NCI-H2196 (cell line): ENCODE results near the gene TPP1.

Experiments
- DNase-seq: peaks from one replicate; lab custom pipeline; 2025; ENCODE audit not compliant: unreplicated experiment; lab: John Stamatoyannopoulos, UW

The TPP1 gene

DNA sequence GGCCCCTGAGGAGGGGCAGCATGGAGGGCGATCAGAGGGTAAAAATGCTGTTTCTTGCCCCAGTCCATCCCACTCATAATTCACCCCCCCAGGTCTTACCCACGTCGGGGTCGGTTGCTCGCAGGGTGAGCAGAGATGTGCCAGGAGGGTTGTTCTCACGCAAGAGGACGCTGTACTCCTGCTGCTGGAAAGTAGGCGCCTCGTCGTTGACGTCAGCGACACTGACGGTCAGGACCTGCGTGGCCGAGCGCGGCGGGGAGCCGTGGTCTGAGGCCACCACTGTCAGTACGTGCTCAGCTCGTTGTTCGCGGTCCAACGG is 10.3 kb upstream of the TPP1 start:
- DNase-seq: no peak

GRCh38 chr11:6628526-6628925 is 9.3 kb upstream of the TPP1 start:
- no peak for DNase-seq

- no peak for DNase-seq
Measured at GRCh38 chr11:6627762-6628241, 8.6 kb upstream of the TPP1 start.

GRCh38 chr11:6626971-6627761 is 7.9 kb upstream of the TPP1 start:
- no peak for DNase-seq

- no peak for DNase-seq
Measured at GRCh38 chr11:6625832-6626420, 6.7 kb upstream of the TPP1 start.

DNA sequence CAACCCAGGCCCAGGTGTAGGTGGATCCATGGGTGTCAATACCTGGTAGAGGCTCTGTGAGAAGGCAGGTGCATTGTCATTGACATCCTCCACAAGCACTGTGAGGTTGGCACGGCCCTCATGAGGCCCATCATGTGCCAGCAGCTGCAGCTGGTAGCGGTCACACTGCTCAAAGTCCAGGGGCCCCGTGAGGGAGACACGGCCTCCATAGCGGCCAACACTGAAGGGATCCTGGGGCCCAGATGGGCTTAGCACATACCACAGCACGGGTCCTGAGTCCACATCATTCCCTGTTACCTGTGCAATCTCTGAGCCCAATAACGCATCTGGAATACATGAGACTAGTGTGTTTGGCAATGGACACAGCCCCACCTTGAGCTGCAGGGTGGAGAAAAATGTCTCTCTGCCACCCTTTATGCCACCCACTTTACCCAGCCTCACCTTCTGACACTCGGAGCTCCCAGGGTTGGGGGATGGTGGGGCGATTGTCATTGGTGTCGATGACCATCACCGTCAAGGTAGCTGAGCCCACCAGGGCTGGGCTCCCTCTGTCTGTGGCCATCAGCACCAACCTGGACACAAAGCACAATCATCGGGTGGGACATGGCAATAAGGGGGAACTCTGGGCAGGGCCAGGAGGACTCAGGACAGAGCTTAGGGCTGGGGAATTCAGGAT is 6.1 kb upstream of the TPP1 start:
- DNase-seq: no peak

DNA sequence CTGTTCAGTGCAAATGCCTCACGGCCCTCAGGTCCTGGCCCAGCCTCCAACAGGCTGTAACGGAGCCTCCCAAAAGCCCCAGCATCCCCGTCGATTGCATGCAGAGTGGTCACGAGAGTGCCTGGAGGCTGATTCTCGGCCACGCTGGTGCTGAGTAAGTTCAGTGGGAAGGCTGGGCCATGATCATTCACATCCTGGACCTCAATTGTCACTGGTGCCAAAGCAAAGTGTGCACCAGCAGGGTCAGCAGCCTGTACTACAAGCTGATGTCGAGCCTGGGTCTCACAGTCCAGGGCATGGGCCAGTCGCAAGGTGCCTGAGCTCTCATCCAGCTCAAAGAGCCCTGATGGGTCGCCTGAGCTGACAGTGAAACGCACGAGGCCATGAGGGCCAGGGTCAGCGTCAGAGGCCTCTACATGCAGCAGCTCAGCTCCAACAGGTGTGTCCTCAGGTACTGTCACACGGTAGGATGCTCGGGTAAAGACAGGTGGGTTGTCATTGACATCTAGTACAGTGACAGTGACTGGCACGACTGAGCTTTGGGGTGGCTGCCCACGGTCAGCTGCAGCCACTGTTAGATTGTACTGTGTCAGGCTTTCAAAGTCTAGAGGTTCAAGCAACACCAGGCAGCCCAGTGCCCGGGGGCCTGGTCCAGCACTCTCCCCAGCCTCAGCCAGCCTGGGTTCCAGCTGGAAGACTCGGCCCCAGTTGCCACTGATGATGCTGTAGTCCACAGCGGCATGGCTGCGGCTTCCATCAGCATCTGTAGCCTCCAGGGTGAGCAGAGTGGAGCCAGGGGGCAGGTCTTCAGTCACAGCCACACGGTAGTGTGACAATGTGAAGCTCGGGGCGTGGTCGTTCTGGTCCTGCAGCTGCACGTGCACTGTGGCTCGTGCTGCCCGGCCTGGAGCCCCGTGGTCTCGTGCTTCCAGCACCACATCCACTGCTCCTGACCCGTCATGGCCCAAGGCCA is 4.5 kb upstream of the TPP1 start:
- no peak for DNase-seq

DNA sequence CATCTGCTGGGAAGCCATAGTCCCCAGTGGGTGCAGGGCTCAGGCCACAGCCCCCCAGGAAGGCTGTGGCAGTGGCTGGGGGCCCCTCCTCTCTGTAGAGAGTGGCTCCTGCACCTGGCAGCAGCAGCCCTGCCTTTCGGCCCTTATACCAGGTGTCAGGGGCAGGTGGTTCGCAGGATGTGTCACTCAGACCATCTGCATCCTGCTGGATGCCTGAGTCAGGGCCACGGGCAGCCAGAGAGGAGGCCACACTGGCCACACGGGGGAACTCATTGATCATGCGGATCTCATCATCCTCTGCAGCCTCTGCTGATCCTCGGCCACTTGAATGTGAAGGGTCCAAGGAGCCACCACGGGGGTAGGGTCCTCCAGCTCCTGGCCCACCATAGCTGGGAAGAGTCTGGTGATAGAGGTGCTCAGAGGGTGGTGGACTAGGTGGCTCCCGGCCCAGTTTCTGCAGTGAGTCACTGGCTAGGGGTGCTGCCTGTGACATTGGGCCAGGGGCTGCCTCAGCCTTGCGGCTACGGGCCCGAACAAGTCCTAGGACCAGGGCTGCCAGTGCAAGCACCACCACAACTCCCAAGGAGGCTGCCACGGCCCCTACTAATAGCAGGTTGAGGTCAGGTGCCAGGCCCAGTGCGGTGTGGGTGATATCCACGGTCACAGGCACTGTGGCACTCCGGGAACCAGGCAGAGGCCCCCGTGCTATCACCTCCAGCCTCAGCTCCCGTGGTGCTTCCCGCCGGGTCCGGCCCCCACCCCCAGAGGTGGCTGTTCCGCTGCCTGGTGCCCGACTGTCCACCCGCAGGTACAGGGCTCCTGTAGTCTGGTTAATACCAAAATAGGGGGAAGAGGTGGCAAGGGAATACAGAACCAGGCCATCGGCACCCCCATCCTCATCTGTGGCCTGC is 3.3 kb upstream of the TPP1 start:
- peak; percentile 33 for DNase-seq

DNA sequence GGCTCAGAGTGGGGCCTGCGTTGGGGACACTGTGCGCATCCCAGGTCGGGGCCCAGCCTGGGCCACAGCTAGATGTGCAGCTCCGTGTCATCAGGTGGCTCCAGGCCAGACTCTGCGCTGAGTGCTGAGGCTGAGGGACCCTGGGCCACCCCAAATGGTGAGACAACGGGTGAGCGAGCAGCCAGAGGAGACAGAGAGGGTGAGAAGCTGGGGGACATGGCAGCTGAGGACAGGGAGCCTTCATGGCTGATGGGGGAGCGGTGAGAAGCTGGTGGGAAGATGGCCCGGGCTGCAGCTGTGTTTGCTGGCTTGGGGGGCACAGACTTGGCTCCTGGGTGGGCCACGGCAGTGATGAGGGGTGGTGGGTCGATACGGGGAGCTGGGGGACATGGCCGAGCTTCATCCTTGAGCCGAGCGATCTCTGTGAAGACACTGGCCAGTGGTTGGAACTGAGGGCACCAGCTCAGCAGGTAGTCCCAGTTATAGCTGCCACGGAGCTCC is 2.5 kb upstream of the TPP1 start:
- DNase-seq: no peak

DNA sequence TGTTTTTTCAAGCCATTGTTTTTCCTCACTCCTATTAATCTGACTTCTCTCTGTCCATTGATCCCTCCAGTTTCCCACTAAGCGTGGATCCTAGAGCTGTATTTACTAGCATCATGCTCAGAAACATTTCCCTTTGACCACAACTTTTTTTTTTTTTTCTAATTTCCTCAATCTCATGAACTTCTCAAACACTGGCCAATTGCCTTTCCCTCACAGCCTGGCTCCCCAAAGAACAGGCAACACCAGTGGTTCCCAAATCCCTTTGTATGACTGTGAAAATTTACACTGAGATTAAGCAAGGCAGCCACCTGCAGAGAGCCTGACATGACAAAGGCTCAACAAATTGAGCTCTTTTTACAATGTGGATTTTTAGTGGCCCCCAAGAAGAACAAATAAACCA is 1.4 kb upstream of the TPP1 start:
- no peak for DNase-seq

DNA sequence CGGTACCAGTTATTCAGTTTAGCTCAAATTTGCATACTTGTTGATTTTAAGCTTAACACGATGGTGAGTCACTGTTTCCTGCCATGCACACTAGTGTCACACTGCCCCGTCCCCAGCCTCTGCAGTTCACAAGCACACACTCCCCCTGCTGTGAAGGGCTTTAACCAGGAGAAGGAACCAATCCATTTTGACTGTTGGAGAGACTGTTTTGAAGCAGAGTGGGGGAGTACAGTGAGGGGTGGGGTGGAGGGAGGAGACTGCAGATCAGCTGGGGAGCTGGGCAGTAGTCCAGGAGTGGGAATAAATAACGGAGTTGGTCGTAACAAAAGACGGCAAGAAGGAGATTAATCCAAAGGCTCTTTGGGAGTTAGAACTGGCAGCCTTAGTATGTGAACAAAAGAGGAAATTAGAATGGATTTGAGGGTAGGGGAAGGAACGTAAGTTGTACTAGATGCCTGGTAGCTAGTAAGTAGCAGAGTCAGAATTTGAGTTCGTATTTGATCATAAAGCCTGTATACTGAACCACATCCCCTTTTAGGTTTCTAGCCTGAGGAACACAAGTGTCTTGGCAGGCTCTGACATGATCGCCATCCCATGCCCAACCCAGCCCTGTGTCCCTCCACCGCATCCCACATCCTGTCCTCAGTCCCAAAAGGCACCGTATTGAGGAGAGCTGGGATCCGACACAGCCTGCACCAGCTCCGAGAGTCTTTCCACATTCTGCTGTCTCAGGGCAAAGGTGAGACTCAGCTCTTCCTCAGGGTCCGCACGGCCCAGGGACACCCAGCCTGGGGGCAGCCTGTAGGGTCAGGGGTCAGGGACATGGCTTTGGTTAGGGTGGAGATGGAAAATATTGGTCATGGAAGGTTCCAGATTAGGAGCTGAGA is 862 bp downstream of the TPP1 start:
- DNase-seq: no peak

DNA sequence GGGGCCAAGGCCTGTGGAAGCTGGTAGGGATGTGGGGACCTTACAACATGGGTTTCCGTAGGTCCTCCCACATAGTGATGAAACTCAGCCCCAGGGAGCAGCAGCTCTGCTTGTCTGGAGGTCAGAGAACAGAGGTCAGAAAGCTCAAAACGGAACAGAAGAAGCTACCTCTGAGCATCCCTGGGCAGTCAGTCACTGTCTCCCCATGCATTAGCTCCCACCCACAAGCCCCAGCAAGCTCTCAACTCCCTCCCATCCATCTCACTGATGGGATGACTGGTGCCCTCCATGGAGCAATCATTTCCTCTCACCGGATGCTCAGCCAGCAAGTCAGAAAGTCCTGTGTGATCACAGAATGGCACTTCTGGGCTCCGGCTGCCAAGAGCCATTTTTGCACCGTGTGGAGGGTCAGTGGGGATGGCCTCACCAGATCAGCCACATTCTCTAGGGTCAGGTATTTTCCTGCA is 1.9 kb downstream of the TPP1 start:
- DNase-seq: no peak

DNA sequence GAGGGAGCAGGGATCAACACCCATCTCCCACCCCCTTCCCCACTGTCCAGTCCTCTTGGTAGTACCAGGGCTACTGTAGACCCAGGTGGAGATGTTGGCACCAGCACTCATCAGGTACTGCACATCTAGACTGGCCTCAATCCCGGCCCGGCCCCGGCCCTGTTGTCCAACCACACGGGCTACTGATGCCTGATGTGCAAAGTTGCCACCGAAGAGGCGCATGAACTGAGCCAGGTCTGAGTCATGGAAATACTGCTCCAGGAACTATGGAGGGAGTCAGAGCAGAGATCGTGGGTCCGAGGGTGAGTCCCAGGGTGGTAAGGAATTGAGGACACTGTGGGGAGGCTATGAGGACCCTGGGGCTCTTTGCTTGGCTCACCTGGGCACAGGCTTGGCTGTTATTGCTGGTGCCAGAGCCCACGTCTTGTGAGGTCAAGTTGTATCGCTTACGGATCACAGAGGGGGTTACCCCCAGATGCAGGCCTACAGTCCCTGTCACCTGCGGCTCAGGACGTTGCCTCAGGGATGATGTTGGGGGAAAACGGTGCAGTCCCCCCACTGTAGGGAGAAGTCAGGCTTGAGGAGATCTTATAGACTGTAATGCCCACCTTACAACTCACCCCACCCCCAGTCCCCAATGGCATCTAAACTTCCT is 2.5 kb downstream of the TPP1 start:
- DNase-seq: no peak

DNA sequence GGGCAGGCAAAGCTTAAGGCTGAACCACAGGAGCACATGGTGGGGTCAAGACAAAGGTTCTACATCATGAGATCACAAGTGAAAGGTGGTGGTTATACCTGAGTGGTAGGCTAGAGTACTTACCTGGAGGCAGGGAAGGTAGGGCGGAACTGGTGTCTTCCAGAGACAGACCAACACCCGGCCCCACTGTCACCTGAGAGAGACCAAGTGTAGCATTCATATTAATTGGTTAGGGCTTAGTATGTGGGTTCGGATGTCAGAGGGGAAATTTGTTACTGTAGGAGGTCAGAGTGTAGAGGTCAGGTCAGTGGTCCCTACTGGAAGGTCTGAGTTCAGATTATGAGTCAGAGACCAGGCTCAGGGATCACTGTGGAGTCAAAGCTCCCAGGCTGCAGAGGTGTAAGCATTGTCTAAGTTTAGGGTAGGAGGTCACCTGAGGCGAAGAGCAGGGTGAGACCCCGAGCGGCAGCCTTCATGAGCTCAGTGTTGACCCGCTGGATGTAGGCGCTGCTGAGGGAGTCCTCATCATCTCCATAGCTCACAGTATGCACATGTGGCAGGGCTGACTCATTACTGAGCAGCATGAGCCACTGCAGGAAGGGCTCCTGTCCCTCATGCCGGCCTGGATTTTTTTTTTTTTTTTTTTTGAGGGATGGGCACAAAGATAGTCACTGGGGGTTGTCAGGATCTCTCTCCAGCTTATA is 3.2 kb downstream of the TPP1 start:
- DNase-seq: no peak

DNA sequence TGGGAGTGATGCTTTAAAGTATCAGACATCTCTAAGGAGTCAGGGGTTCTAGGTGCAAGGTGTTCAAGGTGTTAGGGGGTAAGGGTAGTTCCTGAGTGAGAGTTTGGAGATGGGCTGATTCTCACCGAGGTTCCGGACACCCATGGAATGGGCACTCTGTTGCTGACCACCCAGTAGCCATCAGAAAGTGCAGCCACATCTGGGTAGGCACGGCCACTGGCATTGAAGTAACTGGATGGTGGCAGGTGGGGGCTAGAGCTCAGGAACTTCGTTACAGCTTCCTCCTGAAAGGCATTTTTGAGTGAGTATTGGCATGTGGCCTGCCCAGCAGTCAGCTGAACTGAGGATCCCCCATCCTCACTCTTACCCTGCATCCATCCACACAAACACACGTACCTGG is 4.2 kb downstream of the TPP1 start:
- DNase-seq: no peak

GRCh38 chr11:6614446-6614845 is 4.8 kb downstream of the TPP1 start:
- no peak for DNase-seq

GRCh38 chr11:6613496-6613895 is 5.7 kb downstream of the TPP1 start:
- no peak for DNase-seq
